GM18861 (cell line): Measurements from ENCODE around the gene RNF25.

Experiments
- ATAC-seq: cut with Tn5 transposase; IDR thresholded peaks from one replicate; pipeline ENCODE4 v1.9.1; 2021; ENCODE audit not compliant: unreplicated experiment

The RNF25 gene

DNA sequence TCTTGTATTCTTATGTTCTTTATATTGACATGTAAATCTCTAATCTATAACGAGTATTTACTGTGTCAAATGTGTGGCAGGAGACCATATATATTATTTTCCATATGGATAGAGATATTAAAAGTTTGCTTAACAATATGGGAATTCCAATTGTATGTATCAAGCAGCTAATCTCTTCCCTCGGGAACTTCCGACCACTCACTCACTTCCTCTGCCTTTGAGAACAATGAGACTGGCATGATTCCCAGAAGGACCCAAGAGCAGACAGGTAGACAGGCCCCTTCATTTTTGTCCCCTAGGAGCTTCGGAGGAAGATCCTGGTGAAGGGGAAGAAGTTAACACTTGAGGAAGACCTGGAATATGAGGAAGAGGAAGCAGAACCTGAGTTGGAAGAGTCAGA is 40.0 kb downstream of the RNF25 start:
- no peak for ATAC-seq

DNA sequence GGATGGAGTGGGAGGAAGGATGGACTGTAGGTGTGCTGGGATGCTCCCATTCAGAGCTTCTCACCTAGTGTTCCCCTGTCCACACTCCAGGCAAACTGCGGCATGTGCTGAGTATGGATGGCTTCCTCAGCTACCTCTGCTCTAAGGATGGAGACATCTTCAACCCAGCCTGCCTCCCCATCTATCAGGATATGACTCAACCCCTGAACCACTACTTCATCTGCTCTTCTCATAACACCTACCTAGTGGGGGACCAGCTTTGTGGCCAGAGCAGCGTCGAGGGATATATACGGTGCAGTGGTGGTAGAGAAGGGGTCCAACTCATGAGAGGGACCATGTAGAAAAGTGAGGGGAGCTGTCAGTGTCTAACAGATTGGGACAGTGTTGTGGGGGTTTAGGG is 43.9 kb downstream of the RNF25 start:
- no peak for ATAC-seq

DNA sequence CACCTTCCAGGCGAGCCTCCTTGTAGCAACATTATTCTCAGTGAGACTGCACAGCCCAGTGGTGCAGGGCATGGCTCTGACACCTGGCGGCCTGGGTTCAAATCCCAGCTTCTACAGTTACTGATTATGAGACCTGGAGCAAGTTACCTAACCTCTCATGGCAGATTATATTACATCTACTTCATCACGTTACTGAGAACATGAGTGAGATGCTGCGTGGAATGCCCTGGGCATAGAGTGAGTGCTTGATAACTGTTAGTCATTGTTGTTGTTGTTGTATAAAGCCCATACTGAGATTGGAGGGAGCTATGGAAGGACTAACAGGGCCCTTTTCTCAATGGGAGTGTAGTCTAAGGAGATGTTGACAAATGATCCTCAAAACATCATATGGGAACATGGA is 45.4 kb downstream of the RNF25 start:
- no peak for ATAC-seq

DNA sequence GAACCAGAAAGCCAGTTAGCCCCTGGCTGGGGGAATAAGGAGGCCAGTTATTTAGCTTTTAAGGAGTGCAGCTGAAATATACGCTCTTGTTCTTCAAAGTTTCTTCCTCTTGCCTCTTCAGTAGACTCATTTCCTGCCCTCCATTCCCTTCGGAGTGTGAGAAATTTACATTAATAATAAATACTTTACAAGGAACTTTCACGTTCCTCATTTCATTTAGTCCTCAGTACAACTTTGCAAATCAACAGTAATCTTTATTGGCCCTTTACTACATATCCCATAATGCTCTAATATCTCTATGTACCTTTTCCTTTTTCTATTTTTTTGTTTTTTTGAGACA is 48.5 kb downstream of the RNF25 start:
- ATAC-seq, result no peak

DNA sequence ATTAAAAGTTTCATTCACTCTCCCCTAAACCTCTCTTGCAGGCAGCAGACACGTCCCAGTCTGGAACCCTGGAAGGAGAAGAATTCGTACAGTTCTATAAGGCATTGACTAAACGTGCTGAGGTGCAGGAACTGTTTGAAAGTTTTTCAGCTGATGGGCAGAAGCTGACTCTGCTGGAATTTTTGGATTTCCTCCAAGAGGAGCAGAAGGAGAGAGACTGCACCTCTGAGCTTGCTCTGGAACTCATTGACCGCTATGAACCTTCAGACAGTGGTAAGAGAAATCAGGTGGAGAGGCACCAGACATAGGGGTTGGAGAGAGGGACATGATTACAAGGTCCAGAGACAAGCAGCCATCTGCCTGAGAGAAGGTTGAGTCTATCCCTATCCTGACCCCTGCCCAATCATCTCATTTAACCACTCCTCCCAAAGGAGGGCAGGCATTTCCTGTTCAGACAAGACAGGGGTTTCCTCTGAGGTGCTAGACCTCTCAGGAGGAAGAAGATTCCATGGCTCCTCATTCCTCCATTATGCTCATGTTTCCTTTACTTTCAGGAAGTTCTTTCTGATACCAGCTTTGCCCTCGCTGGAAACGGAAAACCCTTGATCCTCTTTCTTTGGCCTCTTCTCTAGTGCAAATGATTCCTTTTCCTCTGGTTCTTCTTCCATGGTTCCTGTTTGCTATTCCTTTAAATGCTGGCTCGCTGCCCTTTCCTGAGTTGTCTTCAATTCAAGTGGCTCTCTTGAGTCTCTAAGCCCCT is 49.0 kb downstream of the RNF25 start:
- ATAC-seq, result no peak

DNA sequence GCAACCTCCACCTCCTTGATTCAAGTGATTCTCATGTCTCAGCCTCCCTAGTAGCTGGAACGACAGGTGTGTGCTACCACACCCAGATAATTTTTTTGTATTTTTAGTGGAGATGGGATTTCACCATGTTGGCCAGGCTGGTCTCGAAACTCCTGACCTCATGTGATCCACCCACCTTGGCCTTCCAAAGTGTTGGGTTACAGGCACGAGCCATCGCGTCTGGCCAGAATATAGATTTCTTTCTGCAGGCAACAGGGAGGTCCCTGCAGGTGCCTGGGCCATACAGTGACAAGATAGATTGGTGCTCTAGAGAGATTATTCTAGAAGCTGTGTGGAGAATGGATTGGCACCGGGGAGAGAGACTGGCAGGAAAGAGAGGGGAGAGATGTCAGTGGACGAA is 50.8 kb downstream of the RNF25 start:
- no peak for ATAC-seq

DNA sequence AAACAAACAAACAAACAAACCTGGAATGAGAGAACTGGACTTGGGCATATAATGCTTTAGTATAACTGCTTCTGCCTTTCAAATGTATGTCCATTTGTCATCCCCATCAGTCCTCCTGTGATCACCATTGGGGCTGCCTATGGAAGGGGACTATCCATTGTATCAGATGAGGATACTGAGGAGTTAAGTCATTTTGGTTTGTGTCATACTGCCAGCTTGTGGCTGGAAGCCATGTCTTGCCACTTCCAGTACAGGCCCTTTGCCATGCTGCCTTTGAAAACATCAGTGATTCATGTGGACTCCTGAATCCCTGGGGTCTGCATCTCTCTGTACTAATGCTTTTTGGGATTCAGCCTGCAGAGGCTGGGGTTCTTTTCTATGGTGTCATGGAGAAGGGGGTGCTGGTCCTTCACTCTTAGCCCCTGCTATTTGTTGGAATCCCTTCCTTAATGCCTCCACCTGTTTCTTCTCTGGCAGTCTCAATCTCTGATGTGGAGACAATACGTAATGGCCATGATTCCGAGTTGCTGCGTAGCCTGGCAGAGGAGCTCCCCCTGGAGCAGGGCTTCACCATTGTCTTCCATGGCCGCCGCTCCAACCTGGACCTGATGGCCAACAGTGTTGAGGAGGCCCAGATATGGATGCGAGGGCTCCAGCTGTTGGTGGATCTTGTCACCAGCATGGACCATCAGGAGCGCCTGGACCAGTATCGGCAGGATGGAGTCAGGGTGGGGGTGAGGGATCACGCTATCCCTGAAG is 53.5 kb downstream of the RNF25 start:
- no peak for ATAC-seq

DNA sequence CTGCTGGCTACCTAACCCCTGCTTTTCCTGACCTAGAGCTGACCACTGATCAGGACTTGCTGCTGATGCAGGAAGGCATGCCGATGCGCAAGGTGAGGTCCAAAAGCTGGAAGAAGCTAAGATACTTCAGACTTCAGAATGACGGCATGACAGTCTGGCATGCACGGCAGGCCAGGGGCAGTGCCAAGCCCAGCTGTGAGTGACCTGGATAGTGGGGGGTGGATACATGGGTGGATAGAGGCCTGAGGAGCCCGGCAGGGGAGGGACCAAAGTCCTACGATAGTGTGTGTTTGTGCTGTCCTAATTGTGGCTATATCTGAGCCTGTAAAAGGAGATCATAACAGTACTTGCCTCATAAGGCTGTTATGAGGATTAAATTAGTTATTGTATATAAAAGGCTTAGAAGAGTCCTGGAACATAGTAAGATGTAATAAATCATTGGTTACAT is 55.9 kb downstream of the RNF25 start:
- no peak for ATAC-seq
